NCI-H524 treated with DMSO at 0.1 percent for 48 hours (cell line): ENCODE measurements around the gene FUS.

Experiments
- DNase-seq: peaks from one replicate; lab custom pipeline; 2025; lab: John Stamatoyannopoulos, UW

FUS gene

DNA sequence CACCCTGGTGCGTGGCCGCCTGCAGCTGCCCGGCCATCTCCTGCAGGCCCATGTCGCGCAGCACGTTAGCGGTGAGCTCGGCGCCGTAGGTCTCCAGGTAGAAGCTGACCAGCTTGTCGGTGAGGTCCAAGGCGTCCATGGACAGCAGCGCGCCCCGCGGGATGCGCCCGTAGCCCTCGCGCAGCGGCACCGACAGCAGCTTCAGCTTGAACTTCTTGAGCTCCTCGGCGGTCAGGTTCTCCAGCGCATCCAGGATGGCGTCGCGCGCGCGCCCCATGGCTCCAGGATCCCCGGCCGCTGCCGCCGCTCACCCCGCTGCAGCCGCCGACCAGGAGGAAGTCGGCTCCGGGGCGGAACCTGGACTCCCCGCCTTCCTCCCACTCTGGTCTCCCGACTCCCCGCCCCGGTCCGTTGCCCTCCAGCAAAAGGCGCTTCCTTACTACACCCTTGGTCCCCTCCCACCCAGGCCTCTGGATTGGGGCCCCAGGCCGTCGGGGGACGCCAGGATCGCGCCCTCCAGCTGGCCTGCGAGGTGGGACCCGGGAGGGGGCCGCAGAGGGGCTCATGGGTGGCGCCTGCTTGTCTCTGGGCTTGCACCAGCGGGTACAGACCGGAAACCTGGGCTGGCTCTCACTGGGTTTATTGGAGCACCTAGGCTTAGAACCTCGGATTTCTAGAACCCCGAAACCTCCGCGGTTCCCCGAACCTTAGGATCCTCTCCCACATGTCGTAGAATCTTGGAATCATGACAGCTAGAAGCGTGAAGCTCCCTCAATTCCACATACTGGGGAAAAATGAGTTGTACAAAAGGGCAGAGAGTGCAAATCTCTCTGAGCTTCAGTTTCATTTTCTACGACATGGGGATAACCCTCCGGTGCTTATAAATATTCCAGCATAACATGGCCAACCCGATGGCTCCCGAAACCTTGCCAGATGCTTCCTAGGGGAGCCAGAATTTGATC lies 22.8 kb downstream of the FUS start, which contains the start of gene PYCARD:
TSS of gene PYCARD (minus strand) at position 347 of the 962 bp plus-strand sequence. CDS start at position 277, 70 bp downstream.
- no peak for DNase-seq

GRCh38 chr16:31204871-31205666 lies 25.1 kb downstream of the FUS start:
- no peak for DNase-seq

DNA sequence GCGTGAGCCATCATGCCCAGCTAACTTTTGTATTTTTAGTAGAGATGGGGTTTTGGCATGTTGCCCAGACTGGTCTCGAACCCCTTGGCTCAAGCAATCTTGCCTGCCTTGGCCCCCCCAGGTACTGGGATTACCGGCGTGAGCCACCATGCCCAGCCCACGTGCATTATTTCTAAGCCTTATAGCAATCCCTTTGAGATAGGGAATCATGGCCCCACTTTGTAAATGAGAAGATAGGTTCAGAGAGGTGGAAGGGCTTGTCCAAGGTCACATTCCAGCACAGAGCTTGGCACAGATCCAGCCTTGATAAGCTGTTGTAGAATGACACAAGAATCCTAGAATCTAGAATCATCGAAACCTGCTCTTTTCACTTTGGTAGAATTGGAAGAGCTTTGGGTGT lies 26.8 kb downstream of the FUS start:
- DNase-seq = no peak

- no peak for DNase-seq
Measured at GRCh38 chr16:31213342-31213741, 33.4 kb downstream of the FUS start.

DNA sequence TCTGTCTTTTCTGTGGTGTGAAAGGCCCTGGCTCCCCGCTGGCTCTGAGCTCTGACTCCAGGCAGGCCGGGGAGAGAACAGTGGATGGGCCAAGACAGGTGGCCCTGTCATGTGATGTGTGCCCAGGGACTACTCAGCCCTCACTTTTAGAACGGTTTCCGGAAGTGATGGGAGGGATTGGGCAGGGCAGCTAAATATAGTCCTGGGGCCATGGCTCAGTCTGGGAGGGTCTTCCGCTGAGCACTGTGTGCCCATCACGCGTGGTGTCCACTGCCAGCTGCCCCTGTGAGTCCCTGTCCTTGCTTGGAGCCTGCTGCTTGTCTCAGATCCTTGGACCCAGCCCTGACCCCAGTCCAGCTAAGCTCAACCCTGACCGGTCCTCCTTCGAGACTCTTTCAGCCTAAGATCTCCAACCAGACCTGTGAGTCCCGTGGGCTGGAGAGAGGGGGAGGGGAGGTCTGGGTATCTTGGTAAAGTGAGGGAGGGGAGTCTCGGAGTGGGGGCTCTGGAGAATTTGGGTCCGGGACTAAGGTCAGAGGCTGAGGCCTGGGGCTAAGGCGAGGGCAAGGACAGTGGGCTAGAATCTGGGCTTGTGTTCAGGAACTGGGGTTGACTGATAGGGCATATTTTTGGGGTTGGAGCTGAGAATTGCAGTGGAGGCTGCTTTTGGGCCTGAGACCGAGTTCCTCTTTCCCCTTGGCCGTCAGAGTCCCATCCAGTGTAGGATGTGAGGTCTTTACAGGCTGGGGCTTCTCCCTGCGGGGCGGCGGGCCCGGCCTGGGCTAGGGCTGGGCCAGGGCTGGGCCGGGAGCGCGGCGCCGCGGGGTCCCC lies 34.2 kb downstream of the FUS start, which contains the start of gene TRIM72:
TSS of gene TRIM72 (plus strand) at position 243 of the 831 bp plus-strand sequence. CDS start 620 bp downstream, outside the sequence.
- DNase-seq = no peak

GRCh38 chr16:31214708-31215286 lies 34.9 kb downstream of the FUS start:
- no peak for DNase-seq

GRCh38 chr16:31215287-31216162 lies 35.6 kb downstream of the FUS start:
- peak; percentile 54 for DNase-seq

- DNase-seq = no peak
Measured at GRCh38 chr16:31216422-31217135, 36.6 kb downstream of the FUS start, which contains the start of gene PYDC1. PYDC1 (minus strand) TSS chr16:31217135; CDS start chr16:31217028, 107 bp downstream.

DNA sequence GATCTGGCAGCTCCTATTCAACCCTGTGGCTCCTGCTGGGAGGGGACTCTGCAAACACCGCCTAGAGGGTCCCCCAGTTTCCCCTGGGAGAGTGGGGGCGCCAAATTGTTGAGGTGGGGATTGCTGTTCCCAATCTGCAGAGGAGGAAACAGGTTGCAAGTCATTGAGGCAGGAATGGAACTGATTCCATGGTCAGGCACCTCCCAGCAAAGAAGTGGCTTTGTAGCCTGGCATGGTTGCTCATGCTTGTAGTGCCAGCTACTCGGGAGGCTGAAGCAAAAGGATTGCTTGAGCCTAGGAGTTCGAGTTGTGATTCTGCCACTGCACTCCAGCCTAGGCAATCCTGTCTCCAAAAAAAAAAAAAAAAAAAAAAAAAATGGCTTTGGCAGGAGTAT lies 37.2 kb downstream of the FUS start:
- DNase-seq = no peak

GRCh38 chr16:31219154-31219741 lies 39.3 kb downstream of the FUS start:
- no peak for DNase-seq

DNA sequence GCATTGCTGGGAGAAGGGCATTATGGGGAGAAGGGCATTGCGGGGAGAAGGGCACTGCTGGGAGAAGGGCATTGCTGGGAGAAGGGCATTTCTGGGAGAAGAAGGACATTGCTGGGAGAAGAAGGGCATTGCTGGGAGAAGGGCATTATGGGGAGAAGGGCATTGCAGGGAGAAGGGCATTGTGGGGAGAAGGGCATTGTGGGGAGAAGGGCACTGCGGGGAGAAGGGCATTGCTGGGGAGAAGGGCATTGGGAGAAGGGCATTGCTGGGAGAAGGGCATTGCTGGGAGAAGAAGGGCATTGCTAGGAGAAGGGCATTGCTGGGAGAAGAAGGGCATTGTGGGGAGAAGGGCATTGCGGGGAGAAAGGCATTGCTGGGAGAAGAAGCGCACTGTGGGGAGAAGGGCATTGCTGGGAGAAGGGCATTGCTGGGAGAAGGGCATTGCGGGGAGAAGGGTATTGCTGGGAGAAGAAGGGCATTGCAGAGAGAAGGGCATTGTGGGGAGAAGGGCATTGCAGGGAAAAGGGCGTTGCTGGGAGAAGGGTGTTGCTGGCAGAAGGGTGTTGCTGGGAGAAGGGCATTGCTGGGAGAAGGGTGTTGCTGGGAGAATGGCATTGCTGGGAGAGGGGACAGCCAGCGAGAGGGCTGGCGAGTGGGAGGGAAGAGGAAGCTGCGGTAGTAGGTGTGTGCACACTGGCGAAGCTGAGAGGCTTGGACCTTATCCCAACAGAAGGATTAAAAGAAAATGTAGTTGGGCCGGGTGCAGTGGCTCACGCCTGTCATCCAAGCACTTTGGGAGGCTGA lies 41.6 kb downstream of the FUS start:
- DNase-seq = no peak

GRCh38 chr16:31223044-31223443 lies 43.1 kb downstream of the FUS start:
- DNase-seq = no peak

DNA sequence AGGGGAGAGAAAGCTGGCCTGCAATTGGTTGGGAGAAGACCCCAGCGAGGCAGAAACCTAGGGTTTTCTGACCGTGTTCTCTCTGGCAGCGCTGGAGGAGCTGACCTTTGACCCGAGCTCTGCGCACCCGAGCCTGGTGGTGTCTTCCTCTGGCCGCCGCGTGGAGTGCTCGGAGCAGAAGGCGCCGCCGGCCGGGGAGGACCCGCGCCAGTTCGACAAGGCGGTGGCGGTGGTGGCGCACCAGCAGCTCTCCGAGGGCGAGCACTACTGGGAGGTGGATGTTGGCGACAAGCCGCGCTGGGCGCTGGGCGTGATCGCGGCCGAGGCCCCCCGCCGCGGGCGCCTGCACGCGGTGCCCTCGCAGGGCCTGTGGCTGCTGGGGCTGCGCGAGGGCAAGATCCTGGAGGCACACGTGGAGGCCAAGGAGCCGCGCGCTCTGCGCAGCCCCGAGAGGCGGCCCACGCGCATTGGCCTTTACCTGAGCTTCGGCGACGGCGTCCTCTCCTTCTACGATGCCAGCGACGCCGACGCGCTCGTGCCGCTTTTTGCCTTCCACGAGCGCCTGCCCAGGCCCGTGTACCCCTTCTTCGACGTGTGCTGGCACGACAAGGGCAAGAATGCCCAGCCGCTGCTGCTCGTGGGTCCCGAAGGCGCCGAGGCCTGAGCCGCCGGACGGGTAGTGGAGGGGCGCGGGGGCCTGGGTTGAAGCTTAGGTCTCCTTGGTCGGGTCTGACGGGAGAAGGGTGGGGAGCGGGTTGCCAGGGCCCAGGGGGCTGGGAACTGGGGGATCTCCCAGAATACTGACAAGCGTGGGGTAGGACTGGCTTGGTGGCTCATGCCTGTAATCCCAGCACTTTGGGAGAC lies 44.4 kb downstream of the FUS start:
- DNase-seq = no peak

DNA sequence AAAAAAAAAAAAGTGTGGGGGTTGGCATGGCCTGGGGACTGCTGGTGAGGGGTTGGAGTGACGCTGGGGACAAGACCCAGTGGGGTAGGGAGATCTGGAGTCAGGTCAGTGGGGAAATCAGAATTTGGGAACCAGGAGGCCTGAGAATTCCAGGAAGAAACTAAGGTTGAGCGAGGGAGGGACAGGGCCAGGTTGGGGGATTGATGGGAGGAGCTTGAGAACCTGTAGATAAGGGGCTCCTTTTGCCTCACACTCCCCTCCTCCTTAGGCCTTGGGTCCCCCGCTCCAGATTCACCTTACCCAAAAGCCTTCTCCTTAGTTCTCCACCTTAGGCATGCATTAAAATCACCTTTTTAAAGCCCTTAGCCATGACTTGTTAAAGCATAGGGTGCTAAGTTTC lies 45.3 kb downstream of the FUS start:
- DNase-seq = no peak

GRCh38 chr16:31228206-31228605 lies 48.3 kb downstream of the FUS start:
- no peak for DNase-seq

DNA sequence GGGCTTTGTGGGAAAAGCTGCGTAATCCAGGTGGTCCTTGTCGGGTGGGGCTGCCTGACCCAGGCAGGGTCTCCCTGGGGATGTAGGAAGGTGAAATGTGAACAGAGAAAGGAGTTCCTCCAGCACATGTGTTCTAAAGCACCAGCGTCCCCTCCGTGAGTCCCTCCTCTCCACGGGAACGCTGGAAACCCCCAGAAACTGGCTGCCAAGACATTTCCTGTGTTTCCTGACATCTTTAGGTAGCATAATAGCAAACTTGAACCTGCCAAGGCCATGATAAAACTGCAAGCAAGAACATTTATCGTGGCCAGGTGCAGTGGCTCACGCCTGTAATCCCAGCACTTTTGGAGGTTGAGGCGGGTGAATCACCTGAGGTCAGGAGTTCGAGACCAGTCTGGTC lies 49.6 kb downstream of the FUS start:
- DNase-seq = no peak

DNA sequence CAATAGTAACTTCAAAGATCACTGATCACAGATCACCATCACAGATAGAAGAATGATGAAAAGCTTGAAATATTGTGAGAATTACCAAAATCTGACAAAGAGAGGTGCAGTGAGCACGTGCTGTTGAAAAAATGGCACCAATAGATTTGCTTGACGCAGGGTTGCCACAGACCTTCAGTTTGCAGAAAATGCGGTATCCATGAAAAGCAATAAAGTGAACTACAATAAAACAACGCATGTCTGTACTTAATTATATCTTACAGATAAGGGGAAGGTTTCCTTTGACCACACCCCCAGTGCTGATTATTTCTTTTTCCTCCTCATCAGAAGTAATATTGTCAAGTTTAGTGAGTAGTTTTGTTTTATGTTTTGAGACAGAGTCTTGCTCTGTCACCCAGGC lies 58.1 kb downstream of the FUS start:
- no peak for DNase-seq
